Vagina (tissue), 2 donors: Measurements from ENCODE around the gene SACS. TPM values are rescaled to one million over a fixed set of nuclear protein-coding genes. Genes with fewer than 3 reads are reported as not detected.

Experiments
- DNase-seq, 2 donors: peaks; one replicate each; pipeline ENCODE4 v3.0.0-alpha.2; 2017; ENCODE audit errors: extremely low spot score in 2 of 2
- H3K27ac ChIP-seq: fragments of 200-600 bp; sonication (generic); one replicate; pipeline ENCODE4 v1.5.1; 2019
- H3K27me3 ChIP-seq: fragments of 200-600 bp; sonication (generic); one replicate; pipeline ENCODE4 v1.5.1; 2019
- H3K36me3 ChIP-seq, 2 donors: fragments of 200-600 bp; sonication (generic); one replicate each; pipeline ENCODE4 v1.5.1; 2017 to 2019
- H3K4me1 ChIP-seq: fragments of 200-600 bp; sonication (generic); one replicate; pipeline ENCODE4 v1.5.1; 2019
- H3K4me3 ChIP-seq, 2 donors: fragments of 200-600 bp; sonication (generic); 1 replicate in 1 of 2; 2 replicates in 1 of 2; pipeline ENCODE4 v1.5.1; 2016 to 2019
- H3K9me3 ChIP-seq: fragments of 200-600 bp; sonication (generic); one replicate; pipeline ENCODE4 v1.5.1; 2019
- CTCF ChIP-seq, 3 experiments: fragments of 450-650 bp in 2 of 3; fragments of 200-600 bp in 1 of 3; sonication (generic) in 1 of 3; IDR thresholded peaks; one replicate each; pipeline ENCODE4 v1.5.1; 2017 to 2019; ENCODE audit warnings: antibody characterized with exemption in 3 of 3, mild to moderate bottlenecking in 2 of 3, moderate library complexity in 2 of 3
- POLR2A ChIP-seq, 2 donors: fragments of 450-650 bp; IDR thresholded peaks; one replicate each; pipeline ENCODE4 v1.6.1; 2017; ENCODE audit warnings: antibody characterized with exemption in 2 of 2, mild to moderate bottlenecking in 2 of 2, moderate library complexity in 2 of 2
- POLR2AphosphoS5 ChIP-seq, 2 donors: sonication (generic); formaldehyde crosslinking; IDR thresholded peaks; one replicate each; pipeline ENCODE4 v1.9.0; 2017; ENCODE audit warnings: antibody characterized with exemption in 2 of 2, mild to moderate bottlenecking in 2 of 2, low read depth in 1 of 2; ENCODE audit not compliant: insufficient read depth in 1 of 2
- intact Hi-C: fragments of 100-400 bp; cut with DNase I; formaldehyde crosslinking; loops from one replicate; pipeline ENCODE4 v1.15.1; 2023
- total RNA-seq: library from RNA; depleted of rRNA; stranded (reverse); fragments of >200 nt; gene quantifications from one replicate; pipeline ENCODE4 v1.2.3, GENCODE V29; 2016

The SACS gene
- total RNA-seq, 1 donor from 2014 or later, result 24.8 TPM

- no peak overlapping the region for H3K4me3 ChIP-seq
- intact Hi-C loops, result no loop called here
- no peak for TF ChIP-seq POLR2A (IDR thresholded peaks at IDR 0.05)
- TF ChIP-seq CTCF (IDR thresholded peaks at IDR 0.05), result no peak
- TF ChIP-seq POLR2AphosphoS5 (IDR thresholded peaks at IDR 0.05; ENCODE audit: insufficient read depth in 1 of 2, low read depth in 1 of 2), result no peak
Observed at GRCh38 chr13:23339225-23339624, 94.3 kb downstream of the SACS start.

GRCh38 chr13:23330356-23330755 lies 103.1 kb downstream of the SACS start:
- intact Hi-C loops, result no loop called here
- Histone ChIP-seq H3K4me3 (no peak overlapping the region), H3K4me1 (no peaks in the 10 kb centered on the region), H3K36me3 (no peaks in the 10 kb centered on the region), H3K9me3 (peaks cover 7% of the 10 kb centered on the region), H3K27ac (no peak overlapping the region), H3K27me3 (no peaks in the 10 kb centered on the region)
- TF ChIP-seq POLR2AphosphoS5 (IDR thresholded peaks at IDR 0.05; ENCODE audit: insufficient read depth in 1 of 2, low read depth in 1 of 2) (no peak), CTCF (IDR thresholded peaks at IDR 0.05) (no peak), POLR2A (IDR thresholded peaks at IDR 0.05) (no peak)
- no peak for DNase-seq

More at GRCh38 chr13:23339225-23339624, 94.3 kb downstream of the SACS start:
- Histone ChIP-seq H3K27ac (no peak overlapping the region), H3K27me3 (no peaks in the 10 kb centered on the region), H3K4me1 (no peaks in the 10 kb centered on the region), H3K9me3 (peaks cover 3% of the 10 kb centered on the region), H3K36me3 (peaks cover 0 to 16% of the 10 kb centered on the region in 2 donors)
- DNase-seq, result no peak

DNA sequence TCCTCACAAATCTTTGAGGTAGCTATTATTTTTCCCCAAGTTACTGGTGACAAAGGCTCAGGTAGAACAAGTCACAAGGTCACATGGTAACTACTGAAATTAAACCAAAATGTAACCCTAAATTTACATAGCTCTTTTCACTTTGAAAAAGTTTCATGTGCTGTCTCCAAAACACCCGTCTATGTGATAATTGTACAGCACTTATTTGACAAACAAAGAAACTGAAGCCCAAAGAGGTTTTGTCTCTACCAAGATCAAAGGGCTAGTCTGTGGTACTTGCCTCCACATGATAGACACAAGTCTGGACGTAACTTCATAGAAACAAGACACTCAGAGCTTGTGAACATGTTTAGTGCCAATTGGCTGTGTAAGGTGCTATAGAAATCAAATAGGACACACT lies 108.3 kb downstream of the SACS start:
- Histone ChIP-seq H3K27ac (no peak overlapping the region), H3K36me3 (no peaks in the 10 kb centered on the region), H3K4me3 (no peak overlapping the region), H3K27me3 (no peaks in the 10 kb centered on the region), H3K9me3 (no peaks in the 10 kb centered on the region), H3K4me1 (peaks cover 14% of the 10 kb centered on the region)
- intact Hi-C loops, result no loop called here
- no peak for DNase-seq
- no peak for TF ChIP-seq CTCF (IDR thresholded peaks at IDR 0.05)
- no peak for TF ChIP-seq POLR2A (IDR thresholded peaks at IDR 0.05)
- TF ChIP-seq POLR2AphosphoS5 (IDR thresholded peaks at IDR 0.05; ENCODE audit: insufficient read depth in 1 of 2, low read depth in 1 of 2), result no peak

GRCh38 chr13:23323946-23324709 lies 109.4 kb downstream of the SACS start:
- Histone ChIP-seq H3K27me3 (no peaks in the 10 kb centered on the region), H3K4me1 (peaks cover 20% of the 10 kb centered on the region), H3K36me3 (no peaks in the 10 kb centered on the region), H3K9me3 (no peaks in the 10 kb centered on the region), H3K4me3 (no peak overlapping the region), H3K27ac (no peak overlapping the region)
- TF ChIP-seq POLR2A (IDR thresholded peaks at IDR 0.05) (no peak), CTCF (IDR thresholded peaks at IDR 0.05) (no peak), POLR2AphosphoS5 (IDR thresholded peaks at IDR 0.05; ENCODE audit: insufficient read depth in 1 of 2, low read depth in 1 of 2) (no peak)
- no peak for DNase-seq
- intact Hi-C loops, result loop anchor here (5.0 kb wide), 1 partner anchor 288 kb away; no protein-coding TSS in a partner anchor
